Measurements from ENCODE around the gene XYLT1. TPM values are rescaled to one million over a fixed set of nuclear protein-coding genes. Genes with fewer than 3 reads are reported as not detected.
"Not testable (repeated sequence)": the region's sequence is repeated elsewhere in the genome, so short reads cannot be mapped to it uniquely, and the experiment has no call there.

XYLT1 gene
- total and polyA plus RNA-seq, 2 of the 8 experiments (the other 6 are each of a cell fraction or from before 2014, with no cell fraction given) = 6.6 to 25.4 TPM

DNA sequence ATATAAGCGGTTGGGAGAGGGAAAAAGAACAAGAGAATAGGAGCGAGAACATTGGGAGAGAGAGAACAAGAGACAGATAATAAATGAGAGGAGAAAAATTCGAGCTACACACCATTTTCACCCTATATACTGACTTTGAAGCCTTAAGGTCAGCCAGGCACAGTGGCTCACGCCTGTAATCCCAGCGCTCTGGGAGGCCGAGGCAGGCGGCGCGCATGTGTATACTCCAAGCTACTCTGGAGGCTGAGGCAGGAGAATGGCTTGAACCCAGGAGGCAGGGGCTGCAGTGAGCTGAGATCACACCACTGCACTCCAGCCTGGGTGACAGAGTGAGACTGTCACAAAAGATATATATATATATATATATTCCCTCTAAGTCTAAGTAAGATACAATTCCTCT is 164.5 kb downstream of the XYLT1 start:
- not testable (repeated sequence) for H3K9me3 ChIP-seq (ENCODE audit: insufficient read depth in 2 of 2, low read depth in 1 of 2, low read length in 1 of 2); H2AK5ac ChIP-seq (ENCODE audit: low read depth, low read length); H3K9ac ChIP-seq (replicated peaks in 1 of 4; ENCODE audit: extremely low read depth in 1 of 4, low read depth in 3 of 4, low read length in 3 of 4); DNase-seq (ENCODE audit: low read depth in 1 of 2, low spot score in 2 of 2); H3K4ac ChIP-seq (replicated peaks; ENCODE audit: insufficient read length, low read depth, low read length); H4K8ac ChIP-seq (ENCODE audit: extremely low read depth, insufficient read depth, low read length); H2AFZ ChIP-seq (ENCODE audit: low read length); H2BK15ac ChIP-seq (ENCODE audit: low read length); H2BK20ac ChIP-seq (ENCODE audit: low read length); H2BK5ac ChIP-seq (ENCODE audit: low read depth, low read length); H3K56ac ChIP-seq (replicated peaks; ENCODE audit: insufficient read length, low read depth, low read length); H3K27ac ChIP-seq (ENCODE audit: low read depth, low read length); H3K23ac ChIP-seq (ENCODE audit: insufficient read length); H3K18ac ChIP-seq (ENCODE audit: extremely low read depth, low read length); H3K36me3 ChIP-seq (ENCODE audit: control insufficient read depth in 2 of 4, insufficient read depth in 4 of 4, low read length in 3 of 4); H4K91ac ChIP-seq (replicated peaks; ENCODE audit: insufficient read length, low read length); H3K14ac ChIP-seq (ENCODE audit: insufficient read length); H3K23me2 ChIP-seq (ENCODE audit: low read depth, low read length); H3K4me2 ChIP-seq (ENCODE audit: insufficient read depth in 1 of 2, low read depth in 2 of 2, low read length in 2 of 2); H4K5ac ChIP-seq (ENCODE audit: insufficient read length, low read depth, low read length); FAIRE-seq; H3K79me1 ChIP-seq (ENCODE audit: low read depth, low read length); H3K27me3 ChIP-seq (replicated peaks in 1 of 4; ENCODE audit: control insufficient read depth in 3 of 4, extremely low read depth in 1 of 4, insufficient read depth in 3 of 4, low read length in 3 of 4); H3K79me2 ChIP-seq (ENCODE audit: control insufficient read depth in 1 of 2, insufficient read depth in 2 of 2, low read length in 2 of 2); H4K20me1 ChIP-seq (replicated peaks in 1 of 2; ENCODE audit: control insufficient read depth in 1 of 2, insufficient read depth in 2 of 2, low read length in 2 of 2); H3K4me3 ChIP-seq (ENCODE audit: extremely low read depth in 1 of 4, insufficient read depth in 2 of 4, low read depth in 3 of 4, low read length in 4 of 4); H2BK12ac ChIP-seq (ENCODE audit: low read depth, low read length); H2BK120ac ChIP-seq (replicated peaks; ENCODE audit: low read depth, low read length)
- H3K4me1 ChIP-seq (replicated peaks in 1 of 4; ENCODE audit: control insufficient read depth in 3 of 4, insufficient read depth in 4 of 4, low read length in 3 of 4) = peaks cover 3 to 30% (median 14%) of the 10 kb centered on the region in 4 experiments
- ChIA-PET POLR2A (ENCODE audit: partially characterized antibody) (interaction anchor here (0.6 kb wide), 1 partner anchor 26 kb away, joined by 3 read pairs; no protein-coding TSS in a partner anchor), CTCF (ENCODE audit: partially characterized antibody) (interaction anchor here (0.7 to 1.6 kb wide), 2 partner anchors 94 to 163 kb away, joined by 3 to 5 read pairs; no protein-coding TSS in a partner anchor)
- WGBS, 2 experiments (ENCODE audit: extremely low coverage in 1 of 2, insufficient coverage in 1 of 2, insufficient read length in 1 of 2, insufficient replicate concordance in 2 of 2, low coverage in 1 of 2, low lambda C conversion rate in 2 of 2, missing lambda C conversion rate in 1 of 2) = 85% methylated on average over 9 of the region's 9 CpGs; no CpG with 5 or more reads in 1 of the 2 experiments

Data from H1 (cell line).